LHCN-M2 (cell line): ENCODE data around the gene DACH1. TPM values are rescaled to one million over a fixed set of nuclear protein-coding genes. Genes with fewer than 3 reads are reported as not detected.

Experiments used
- DNase-seq: peaks from one replicate; pipeline ENCODE4 v3.0.0-alpha.2; 2012; ENCODE audit warnings: low read depth
- total RNA-seq: library from RNA; depleted of rRNA; stranded (reverse); fragments of >200 nt; gene quantifications from 2 replicates; pipeline ENCODE4 v1.2.3, GENCODE V29; 2014

Gene DACH1
- total RNA-seq, 1 experiment from 2014 or later = not detected

DNA sequence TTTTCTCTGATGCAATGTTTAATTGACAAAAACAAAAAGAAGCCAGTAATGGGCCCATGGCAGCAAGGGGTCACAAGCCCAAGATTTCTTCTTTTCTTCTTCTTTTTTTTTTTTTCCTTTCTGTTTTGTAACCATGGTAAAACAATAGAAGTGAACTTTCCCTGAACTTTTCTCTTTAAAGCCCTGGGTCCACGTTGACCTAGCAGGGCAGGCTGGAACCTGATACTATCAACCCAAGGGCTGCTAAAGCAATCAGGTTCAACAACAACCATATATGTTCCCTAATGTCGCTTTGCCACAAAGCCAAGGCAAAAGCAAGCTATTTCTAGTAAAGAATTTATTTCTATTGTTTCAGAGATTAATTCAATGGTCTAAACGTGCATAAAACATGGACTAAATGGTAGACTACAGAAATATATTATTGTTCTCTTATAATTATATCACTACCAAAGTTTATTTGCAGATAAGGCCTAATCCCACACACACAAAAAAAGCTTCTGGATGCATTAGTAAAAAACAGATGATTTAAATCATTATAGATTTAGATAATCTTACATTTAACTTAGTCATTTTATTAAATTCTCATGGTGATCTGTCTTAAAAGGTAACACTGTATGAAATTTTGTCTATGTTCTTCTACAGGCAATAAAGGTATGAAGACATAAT lies 153.9 kb downstream of the DACH1 start:
- DNase-seq = no peak

DNA sequence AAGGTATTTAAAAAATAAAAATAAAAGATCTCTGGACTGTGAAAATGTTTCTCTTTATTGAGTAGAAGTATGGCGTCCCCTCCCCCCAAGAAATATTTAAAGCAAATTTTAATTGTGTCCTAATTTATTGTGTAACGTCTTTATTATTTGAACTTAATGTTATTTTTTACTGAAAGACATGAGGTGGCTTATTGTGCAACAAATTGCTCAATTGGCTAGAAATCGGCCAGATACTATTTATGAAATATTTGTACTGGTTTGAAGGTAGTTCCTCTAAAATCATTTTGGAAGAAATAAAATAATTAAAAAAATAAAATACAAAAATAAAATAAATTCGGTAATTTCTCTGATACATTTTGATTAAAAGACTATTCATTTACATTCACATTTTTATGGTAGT lies 162.3 kb downstream of the DACH1 start:
- no peak for DNase-seq

DNA sequence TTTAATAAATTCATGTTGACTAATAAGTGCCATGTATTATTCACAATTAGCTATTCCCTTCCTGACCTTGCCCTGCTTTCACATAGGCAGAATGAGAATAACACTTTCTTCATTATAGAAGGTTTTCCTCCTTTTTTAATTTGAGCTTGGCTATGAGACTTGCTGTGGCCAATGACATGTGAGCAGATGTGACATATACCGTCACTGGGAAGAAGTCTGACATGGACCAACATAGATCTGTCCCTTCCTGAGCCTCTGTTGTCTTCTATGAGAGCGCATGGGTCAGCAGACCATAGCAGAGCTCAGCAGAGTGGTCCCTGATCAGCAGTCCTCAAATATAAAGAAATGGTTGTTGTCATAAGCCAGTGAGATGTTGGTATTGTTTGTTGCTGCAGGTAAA lies 163.9 kb downstream of the DACH1 start:
- DNase-seq = no peak

DNA sequence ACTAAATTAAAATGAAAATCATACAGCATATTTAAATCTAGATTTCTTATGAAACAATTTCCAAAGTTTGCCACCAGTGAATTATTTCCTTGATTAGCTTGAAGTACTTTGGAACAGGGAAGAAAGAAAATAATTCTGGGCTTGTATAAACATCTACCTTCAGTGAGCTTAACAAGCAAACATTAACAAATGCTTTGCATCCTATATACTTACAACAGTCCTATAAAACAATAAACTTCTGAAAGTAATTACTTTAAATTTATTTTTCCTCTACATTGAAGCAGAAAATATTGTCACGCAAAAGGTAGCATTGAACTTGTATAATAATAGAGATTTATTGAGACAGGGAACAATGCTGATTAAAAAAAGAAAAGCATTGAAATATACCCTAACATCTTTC lies 164.8 kb downstream of the DACH1 start:
- DNase-seq = no peak

DNA sequence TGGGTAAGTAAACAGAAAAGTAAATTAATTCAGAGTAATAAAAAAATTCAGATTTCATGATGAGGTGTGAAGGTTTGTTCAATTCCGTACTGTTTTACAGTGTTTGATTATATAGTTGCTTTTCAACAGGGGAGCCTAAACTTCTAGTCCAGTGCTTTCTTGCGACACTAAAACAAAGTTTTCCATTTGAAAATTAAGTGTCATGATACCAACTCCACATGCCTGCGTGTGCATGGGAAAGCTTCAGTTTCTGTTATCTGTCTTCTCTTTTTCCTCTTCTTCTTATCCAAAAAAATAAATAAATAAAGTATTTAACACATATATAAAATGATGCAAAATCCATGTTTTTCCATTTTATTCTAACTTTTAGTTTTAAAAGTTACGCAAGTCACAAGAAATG lies 165.3 kb downstream of the DACH1 start:
- DNase-seq = no peak

DNA sequence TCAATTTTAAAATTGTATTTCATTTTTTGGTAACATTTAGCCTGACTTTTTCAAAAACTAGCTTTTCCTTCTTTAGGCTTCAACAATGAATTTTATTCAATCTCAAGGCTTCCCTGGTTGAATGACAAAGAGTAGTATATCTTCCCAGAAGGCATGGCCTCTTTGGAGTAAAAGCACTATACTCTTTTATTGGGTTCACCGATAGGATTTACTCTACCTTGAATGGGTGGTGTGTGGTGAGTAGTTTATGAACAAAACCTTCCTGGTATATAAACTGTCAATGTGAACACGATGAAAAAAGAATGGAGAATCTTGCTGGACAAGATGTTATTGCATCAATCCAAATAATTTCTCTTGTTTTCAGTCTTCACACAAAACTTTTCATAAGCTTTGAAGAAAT lies 167.7 kb downstream of the DACH1 start:
- no peak for DNase-seq

DNA sequence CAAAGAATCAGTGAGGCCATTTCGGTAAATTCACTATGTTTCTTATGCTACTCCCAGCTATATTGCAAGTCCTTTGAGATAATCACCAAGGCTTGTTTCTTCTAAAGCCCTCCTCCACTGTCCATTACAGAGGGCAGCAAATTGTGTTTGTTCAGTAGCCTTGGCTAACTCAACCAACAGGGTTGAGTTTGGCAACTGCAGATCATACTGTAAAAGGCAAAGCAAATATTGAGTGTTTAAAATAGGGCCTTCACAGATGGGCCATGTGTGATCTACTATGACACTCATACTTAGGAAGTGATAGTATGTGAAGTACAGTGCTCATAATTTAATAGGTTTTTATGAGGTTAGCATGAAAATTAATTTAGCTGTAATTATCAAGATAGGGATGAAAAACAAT lies 171.3 kb downstream of the DACH1 start:
- DNase-seq = no peak

DNA sequence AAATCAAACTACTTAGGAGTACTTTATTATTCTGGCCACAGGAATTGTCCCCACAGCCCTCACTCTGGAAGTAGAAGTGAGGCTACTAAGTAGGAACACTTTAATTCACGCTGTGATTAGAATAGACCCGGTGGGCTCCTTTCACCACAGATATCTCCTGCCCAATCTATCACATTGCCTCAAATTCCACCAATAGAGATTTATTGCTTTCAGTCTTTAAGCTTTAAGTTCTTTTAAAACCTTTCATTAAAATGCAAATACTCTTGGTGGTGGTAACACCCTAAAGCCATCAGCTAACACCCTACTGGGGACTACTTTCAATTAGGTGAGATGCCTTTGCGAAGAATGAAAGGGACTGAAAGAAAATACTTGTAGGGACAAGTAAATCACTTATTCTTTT lies 181.9 kb downstream of the DACH1 start:
- no peak for DNase-seq

DNA sequence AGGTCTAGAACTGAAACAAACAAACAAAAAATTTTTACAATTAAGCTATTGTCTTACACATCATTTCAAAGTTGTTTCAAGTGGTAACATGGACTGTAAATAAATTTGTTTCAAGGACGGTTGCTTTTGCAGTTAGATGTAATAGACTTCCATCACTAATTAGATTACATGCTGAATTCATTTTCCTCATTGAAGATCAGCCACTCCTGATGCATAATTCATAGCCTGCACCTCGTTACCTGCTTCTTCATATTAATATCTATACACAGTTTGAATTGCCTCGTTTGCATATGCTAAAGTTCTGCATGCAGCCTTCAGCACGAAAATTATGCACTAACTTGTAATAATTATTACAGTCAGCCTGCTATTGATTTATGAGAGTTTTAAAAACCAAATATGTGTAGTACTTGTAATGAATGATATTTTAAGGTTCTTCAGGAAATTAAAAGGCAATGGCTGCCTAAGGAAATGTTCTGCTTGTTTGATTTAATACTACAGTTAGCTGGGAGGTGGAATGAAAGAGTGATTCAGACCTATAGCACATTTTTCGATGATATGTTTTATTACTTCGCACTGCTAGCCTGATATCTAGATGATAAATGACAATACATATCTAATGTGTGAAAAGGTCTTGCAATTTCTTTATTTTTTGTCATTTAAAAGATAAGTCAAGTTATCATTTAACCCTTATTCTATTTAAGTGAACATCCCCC lies 184.9 kb downstream of the DACH1 start:
- DNase-seq = no peak

DNA sequence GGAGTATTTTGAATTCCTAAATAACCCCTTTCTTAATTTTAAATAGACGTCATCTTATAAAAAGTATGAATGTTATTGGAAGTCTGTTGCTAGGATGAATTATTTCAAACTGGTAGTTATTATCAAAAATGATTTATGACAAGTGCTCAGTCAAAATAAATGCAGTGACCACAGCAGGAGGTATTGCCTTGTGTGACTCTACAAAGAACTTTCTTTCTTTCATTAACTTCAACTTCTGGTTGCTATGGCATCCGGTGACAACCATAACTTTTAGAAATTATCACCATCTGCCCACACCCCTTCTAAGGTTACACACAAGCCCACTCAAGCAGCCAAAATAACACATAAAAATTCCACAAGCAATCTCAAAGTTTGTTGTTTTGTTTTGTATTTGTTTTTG lies 189.9 kb downstream of the DACH1 start:
- no peak for DNase-seq

DNA sequence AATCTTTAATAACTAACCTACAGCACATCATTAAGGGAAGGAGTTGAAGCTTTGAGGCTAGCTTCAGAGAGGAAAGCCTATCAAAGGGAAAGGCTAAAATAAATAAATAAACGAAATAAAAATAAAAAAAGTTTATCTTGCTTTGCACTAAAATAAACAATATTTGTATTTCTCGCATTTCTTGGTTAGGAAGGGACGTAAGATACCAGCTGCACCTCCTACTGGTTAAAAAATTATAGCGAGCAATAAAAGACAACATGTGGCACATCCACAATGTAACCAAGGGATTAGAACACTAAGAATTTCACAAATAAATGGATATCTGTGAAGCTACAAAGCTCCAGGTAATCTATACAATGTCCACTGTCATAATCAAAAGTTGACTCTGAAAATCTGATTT lies 194.5 kb downstream of the DACH1 start:
- no peak for DNase-seq

DNA sequence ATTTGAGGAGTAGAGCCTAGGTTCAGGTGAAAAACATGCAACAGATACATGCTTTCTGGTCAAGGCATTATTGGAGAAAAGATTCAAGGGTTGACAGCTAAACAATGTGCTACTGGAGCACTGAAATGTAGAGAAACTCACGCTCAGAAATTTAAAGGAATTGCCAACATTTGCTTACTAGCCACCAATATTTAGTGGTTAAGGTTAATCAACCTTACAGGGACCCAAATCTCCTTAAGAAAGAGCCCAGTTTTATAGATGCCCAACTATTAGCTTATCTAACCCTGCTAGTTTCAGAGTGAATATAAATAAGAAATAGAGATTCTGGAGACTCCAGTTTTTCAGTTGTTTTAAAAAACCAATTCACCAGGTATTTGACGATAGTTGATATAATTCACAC lies 203.6 kb downstream of the DACH1 start:
- no peak for DNase-seq

DNA sequence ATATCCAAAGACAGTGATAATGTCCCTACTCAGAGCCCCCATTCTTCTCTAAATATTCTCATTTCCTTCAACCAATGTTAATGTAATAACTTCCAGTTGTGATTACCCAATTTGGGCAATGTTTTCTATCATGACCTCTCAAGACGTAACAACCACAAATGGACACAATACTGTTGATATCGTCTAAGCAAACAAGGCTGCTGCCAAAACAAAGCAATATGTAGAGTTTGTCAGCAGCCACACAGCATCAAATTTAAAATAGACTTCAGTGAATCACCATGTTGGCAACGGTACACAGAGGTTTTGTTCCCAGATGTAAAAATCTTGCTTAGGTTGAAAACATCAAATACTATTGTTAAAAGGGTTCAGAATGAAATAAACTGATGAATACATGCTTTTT lies 205.1 kb downstream of the DACH1 start:
- no peak for DNase-seq

DNA sequence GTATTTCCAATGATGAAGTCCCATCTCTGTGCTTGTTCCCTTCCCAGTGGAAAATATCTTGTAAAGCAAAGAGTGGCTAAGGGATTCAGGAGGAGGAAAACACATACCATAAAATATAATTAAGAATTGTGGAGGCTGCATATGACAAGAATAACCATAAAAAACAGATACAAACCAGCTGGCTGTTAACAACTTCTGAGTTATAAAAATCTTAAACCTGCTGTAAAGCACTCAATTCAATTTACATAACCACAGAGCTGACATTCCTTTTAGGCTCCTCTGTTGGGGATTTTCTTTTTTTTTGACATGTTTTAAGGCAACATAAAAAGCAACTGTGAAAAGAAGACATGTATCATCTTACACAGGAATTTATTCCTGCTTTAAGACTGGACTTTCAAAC lies 207.6 kb downstream of the DACH1 start:
- no peak for DNase-seq

DNA sequence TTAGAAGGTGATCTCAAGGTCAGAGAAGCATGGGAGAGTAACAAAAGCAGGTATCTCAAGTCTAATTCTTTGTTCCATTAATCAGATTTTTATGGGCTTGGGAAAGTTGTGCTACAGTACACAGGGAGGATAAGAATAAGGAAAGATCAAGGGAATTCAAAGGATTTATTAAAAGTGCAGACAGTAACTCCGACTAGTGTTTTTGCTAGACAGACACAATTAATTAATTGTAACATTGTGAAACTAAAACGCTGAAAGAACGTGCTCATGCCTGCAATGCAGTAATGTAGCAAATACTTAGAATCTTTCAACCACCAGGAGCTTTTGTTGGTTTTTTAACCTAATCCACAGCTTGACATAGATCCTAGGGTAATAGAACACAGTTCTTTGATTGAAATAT lies 221.5 kb downstream of the DACH1 start:
- DNase-seq = no peak

DNA sequence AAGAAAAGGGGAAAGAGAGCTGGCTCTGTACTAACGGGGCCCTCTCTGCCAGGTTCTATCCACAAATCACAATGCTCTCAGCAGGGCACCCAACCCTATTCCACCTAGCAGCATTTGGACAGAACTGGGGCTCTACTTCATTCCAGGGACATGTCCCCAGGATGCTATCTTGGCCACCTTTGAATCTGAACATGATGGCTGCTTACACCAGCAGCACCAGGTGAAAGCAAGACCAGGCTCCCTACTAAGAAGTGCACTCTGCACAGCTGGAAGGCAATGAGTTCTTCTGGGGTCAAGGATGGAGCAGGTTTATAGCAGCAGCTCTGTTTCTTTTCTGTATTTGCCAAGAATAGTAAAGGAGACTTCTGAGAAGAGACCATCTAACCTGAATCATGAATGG lies 222.4 kb downstream of the DACH1 start:
- DNase-seq = no peak

DNA sequence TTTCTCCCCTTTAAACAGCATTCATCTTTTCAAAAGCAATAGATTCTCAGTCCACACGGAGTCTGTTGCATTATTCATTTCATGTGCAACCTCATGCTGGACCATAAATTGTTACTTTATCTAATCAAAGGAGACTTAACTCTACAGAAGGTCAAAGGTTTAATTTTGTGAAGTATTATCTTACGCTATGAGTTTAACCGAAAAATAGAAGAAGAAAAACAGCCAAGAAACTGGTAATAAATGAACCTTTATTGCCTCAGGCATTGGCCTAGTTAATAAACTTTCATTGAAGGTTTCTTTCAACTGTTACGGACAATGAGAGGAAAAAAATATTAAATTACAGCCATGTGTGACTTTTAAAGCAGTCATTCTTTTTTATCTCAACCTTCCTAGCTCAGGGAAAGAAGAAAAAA lies 223.6 kb downstream of the DACH1 start:
- DNase-seq = no peak

DNA sequence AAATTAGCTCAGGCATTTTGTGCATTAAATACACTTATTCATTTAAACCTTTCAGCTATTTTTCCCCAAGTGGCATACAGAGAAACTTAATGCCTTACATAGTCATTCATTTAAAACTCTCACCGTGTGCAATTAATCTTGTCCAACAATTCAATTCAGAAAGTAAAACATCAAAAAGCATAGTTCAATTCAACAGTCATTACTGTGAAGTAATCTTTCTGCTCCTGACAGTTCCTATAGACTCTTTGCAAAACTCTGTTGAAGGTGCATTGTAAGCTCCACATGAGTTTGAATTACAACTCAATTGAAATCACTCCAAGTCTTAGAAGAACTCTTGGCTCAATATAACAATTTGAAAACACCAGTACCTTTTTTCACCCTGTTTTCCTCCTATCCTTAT lies 228.3 kb downstream of the DACH1 start:
- no peak for DNase-seq

DNA sequence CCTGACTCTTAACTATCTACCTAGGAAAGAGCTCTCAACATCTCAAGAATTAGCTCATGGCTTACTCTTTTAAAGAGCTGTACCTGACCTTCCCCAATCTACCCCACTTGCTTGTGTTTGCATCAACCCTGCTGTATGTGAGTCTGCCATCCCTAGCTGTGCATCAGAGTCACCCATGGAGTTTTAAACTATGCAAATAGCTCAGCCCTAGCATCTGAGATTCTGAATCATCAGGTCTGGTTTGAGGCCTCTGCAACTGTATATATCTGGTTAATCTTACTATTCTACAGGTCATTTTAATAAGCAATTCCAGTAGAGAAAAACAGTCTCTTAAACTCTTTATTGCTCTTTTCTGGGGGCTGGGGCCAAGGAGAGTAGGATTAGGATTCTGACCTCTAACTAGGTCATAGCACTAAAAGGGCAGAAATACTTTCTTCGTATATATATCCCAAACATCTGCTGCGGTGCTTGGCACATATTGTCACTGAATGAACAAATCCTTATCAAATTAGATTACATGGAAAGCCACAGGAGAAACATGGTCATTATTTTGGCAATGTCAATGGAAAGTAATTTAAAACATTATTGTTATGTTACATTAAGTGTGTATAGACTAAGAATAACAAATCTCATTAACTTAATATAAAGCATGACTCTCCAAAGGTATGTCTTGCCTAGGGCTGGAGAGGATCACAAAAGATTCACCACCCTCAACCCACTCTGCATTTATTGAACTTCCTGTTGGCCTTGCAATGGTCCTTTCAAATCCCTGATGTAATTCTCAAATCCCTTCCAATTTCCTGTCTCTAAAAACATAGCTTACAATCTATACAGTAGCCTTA lies 232.2 kb downstream of the DACH1 start:
- no peak for DNase-seq

DNA sequence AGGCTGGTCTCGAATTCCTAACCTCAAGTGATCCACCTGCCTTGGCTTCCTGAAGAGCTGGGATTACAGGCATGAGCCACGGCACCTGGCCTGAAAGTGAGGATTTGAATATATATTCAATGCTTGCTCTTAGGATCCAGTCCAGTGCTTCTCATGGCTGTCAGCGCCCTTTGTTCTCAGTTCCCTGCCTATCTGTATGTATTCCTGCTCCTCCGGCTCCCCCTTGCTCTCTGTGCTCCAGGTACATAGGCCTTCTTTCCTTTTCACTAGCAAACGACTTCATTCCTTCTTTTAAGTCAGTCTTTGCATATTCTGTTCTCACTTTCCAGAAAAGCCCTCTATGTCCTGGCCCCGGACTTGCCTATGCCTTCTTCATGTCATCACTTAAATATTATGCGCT lies 232.8 kb downstream of the DACH1 start:
- DNase-seq = no peak

DNA sequence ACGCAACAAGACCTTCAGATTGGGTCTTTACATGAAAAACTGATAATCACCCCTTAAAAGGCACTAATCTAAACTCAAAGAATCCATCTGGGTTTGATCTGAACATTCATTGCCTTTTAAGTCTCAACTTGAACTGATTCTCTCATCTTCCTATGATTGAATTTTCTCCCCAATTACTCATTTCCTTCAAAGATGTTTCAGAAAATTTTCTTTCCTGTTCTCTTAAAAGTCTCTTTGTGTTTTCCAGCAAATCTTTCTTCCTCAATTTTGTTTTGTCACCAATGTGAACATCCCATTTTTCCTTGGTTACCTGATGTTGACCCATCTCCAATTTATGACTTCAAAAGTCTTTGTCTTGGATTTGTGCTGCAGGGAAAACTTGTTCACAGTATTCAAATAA lies 234.3 kb downstream of the DACH1 start:
- DNase-seq = no peak

DNA sequence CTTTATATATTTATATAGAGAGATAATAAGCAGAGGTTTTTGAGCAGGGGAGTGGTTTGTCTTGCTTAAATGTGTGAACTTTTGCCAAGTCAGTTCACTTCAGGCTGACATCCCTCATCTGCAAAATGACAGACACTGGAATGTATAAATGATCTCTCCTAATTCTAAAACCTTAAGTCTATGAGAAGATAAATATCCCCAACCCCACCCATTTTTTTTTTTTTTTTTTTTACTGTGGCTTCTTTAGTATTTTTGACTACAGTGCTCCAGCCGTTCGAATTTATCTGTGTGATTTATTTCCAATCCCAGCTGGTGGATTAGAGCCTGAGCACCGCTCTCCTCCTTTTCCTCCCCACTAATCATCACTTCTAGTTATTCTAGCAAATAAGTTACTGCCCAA lies 234.8 kb downstream of the DACH1 start:
- DNase-seq = no peak

DNA sequence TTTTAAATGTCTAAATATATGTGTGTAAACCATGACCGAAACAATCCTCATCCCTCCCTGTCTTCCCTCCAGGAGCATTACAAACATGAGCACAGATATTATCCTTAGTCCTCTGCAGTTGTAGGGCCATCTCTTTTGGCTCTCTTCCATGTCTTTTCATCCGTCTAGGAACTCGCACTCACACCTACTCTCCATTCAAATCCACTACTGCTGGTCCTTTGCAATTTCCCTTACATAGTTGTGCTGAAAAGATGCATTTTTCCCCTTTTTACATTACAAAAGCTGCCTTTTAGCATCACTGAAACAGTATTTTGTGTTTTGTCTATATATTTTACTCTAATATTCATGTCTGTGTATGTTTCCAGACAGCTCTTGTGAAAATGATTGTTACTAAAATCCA lies 237.8 kb downstream of the DACH1 start:
- no peak for DNase-seq
